GM12878 (cell line): ENCODE measurements around the gene SACS.

Experiments
- EP300 ChIP-seq, 2 experiments: fragments of 150-350 bp in 1 of 2; IDR thresholded peaks; 2 replicates each; pipeline ENCODE4 v1.6.1; 2011 to 2012; ENCODE audit warnings: low read depth in 2 of 2, low read length in 2 of 2, borderline replicate concordance in 1 of 2, improper control_type of control experiment in 1 of 2, inconsistent platforms in 1 of 2; ENCODE audit not compliant: control insufficient read depth in 1 of 2
- EZH2 ChIP-seq: IDR thresholded peaks from 2 replicates; pipeline ENCODE4 v1.6.1; 2012; ENCODE audit warnings: low read depth, mild to moderate bottlenecking, control low read depth, inconsistent platforms, low read length, borderline replicate concordance; ENCODE audit not compliant: control insufficient read depth
- NBN ChIP-seq: fragments of 450-650 bp; IDR thresholded peaks from 2 replicates; pipeline ENCODE4 v1.6.1; 2016
- TF ChIP-seq, protein P1 (sequence below), 3 experiments: IDR thresholded peaks in 2 of 3; conservative IDR thresholded peaks in 1 of 3; 2 replicates each; pipeline ENCODE4 v1.5.1; 2011; ENCODE audit warnings: low read depth in 3 of 3, low read length in 3 of 3, mild to moderate bottlenecking in 3 of 3, control low read depth in 2 of 3, moderate library complexity in 2 of 3, inconsistent platforms in 1 of 3, mixed read lengths in 1 of 3; ENCODE audit not compliant: control insufficient read depth in 2 of 3, insufficient read depth in 1 of 3; ENCODE audit errors: extremely low read depth in 1 of 3

DNA sequence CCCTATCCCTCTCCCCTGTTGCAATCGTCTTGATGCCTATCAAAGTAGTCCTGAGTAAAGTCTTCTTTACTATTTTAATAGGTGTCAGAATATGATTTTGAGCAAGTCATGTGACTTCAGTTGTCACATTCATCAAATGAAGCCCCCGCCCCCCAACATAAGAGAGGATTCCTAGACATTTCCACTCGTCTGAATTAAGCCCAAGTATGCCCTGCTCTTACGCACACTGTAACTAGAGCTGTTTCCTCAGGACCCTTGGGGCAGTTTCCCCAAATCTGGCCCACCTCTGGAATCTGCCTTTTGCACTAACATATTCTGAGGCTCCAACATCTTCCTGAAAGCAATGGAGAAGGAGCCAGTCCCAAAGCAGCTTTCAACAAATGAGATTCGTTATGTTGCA lies 25.5 kb downstream of the SACS start:
- TF ChIP-seq, protein P1, sequence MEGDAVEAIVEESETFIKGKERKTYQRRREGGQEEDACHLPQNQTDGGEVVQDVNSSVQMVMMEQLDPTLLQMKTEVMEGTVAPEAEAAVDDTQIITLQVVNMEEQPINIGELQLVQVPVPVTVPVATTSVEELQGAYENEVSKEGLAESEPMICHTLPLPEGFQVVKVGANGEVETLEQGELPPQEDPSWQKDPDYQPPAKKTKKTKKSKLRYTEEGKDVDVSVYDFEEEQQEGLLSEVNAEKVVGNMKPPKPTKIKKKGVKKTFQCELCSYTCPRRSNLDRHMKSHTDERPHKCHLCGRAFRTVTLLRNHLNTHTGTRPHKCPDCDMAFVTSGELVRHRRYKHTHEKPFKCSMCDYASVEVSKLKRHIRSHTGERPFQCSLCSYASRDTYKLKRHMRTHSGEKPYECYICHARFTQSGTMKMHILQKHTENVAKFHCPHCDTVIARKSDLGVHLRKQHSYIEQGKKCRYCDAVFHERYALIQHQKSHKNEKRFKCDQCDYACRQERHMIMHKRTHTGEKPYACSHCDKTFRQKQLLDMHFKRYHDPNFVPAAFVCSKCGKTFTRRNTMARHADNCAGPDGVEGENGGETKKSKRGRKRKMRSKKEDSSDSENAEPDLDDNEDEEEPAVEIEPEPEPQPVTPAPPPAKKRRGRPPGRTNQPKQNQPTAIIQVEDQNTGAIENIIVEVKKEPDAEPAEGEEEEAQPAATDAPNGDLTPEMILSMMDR (IDR thresholded peaks at IDR 0.05 in 2 of 3, conservative IDR thresholded peaks at IDR 0.05 in 1 of 3; ENCODE audit: control insufficient read depth in 2 of 3, extremely low read depth in 1 of 3, insufficient read depth in 1 of 3, low read depth in 3 of 3, low read length in 3 of 3) = no peak
- no peak for TF ChIP-seq NBN
- no peak for TF ChIP-seq EP300 (IDR thresholded peaks at IDR 0.05; ENCODE audit: borderline replicate concordance in 1 of 2, control insufficient read depth in 1 of 2, low read depth in 2 of 2, low read length in 2 of 2)
- TF ChIP-seq EZH2 = no peak
